RWPE2 (cell line): Measurements from ENCODE around the gene TCAP.
A peak's percentile ranks its signal among the peaks of the same experiment; 100 is the strongest.

ENCODE experiments used
- ATAC-seq: fragments of 200-7000 bp; cut with Tn5 transposase; 3 replicates; pipeline ENCODE4 v1.9.1; 2021; ENCODE audit warnings: low read depth
- DNase-seq: peaks from one replicate; pipeline ENCODE4 v3.0.0-alpha.2; 2020; ENCODE audit warnings: low spot score
- H3K27ac ChIP-seq: fragments of 450-650 bp; 2 replicates; pipeline ENCODE4 v1.5.1; 2017; ENCODE audit warnings: mild to moderate bottlenecking; ENCODE audit not compliant: poor library complexity, severe bottlenecking
- H3K27me3 ChIP-seq: fragments of 250-450 bp; sonication (Bioruptor Pico); 2 replicates; pipeline ENCODE4 v1.5.1; 2021; ENCODE audit warnings: mild to moderate bottlenecking, moderate library complexity; ENCODE audit not compliant: insufficient read depth, poor library complexity, severe bottlenecking
- H3K36me3 ChIP-seq: fragments of 250-450 bp; sonication (Bioruptor Pico); 2 replicates; pipeline ENCODE4 v1.5.1; 2020; ENCODE audit warnings: low read depth, mild to moderate bottlenecking, moderate library complexity
- H3K4me1 ChIP-seq: fragments of 250-450 bp; sonication (Bioruptor Pico); 2 replicates; pipeline ENCODE4 v1.5.1; 2021; ENCODE audit warnings: mild to moderate bottlenecking, moderate library complexity; ENCODE audit not compliant: insufficient read depth, poor library complexity, severe bottlenecking
- H3K4me3 ChIP-seq: fragments of 250-450 bp; sonication (Bioruptor Pico); 2 replicates; pipeline ENCODE4 v1.5.1; 2021; ENCODE audit warnings: mild to moderate bottlenecking, moderate library complexity; ENCODE audit not compliant: severe bottlenecking
- H3K9me3 ChIP-seq: fragments of 250-450 bp; sonication (Bioruptor Pico); 2 replicates; pipeline ENCODE4 v1.5.1; 2021; ENCODE audit warnings: mild to moderate bottlenecking, moderate library complexity; ENCODE audit not compliant: severe bottlenecking
- CTCF ChIP-seq: fragments of 450-650 bp; IDR thresholded peaks from one replicate; pipeline ENCODE4 v1.5.1; 2017; ENCODE audit warnings: mild to moderate bottlenecking, moderate library complexity; ENCODE audit not compliant: poor library complexity, severe bottlenecking

Gene TCAP

GRCh38 chr17:39641883-39642282 is 23.3 kb upstream of the TCAP start:
- no peaks in the 10 kb centered on the region for H3K4me1 ChIP-seq
- no peak overlapping the region for H3K4me3 ChIP-seq
- no peaks in the 10 kb centered on the region for H3K27me3 ChIP-seq
- TF ChIP-seq CTCF: no peak
- H3K9me3 ChIP-seq: no peaks in the 10 kb centered on the region
- no peak overlapping the region for H3K27ac ChIP-seq
- no peak for ATAC-seq
- no peak for DNase-seq
- H3K36me3 ChIP-seq: no peaks in the 10 kb centered on the region

- H3K9me3 ChIP-seq: no peaks in the 10 kb centered on the region
- H3K27ac ChIP-seq: no peak overlapping the region
- no peaks in the 10 kb centered on the region for H3K36me3 ChIP-seq
- no peak for TF ChIP-seq CTCF
- ATAC-seq (no peak), DNase-seq (no peak)
- no peak overlapping the region for H3K4me3 ChIP-seq
- no peaks in the 10 kb centered on the region for H3K4me1 ChIP-seq
- no peaks in the 10 kb centered on the region for H3K27me3 ChIP-seq
Measured at GRCh38 chr17:39642291-39643074, 22.7 kb upstream of the TCAP start.

- Histone ChIP-seq H3K4me3 (no peak overlapping the region), H3K9me3 (no peaks in the 10 kb centered on the region), H3K4me1 (no peaks in the 10 kb centered on the region), H3K36me3 (no peaks in the 10 kb centered on the region), H3K27ac (no peak overlapping the region), H3K27me3 (no peaks in the 10 kb centered on the region)
- ATAC-seq: 0 out of 3 replicates have a peak, but pooled peaks have one; percentile 12
- no peak for TF ChIP-seq CTCF
- no peak for DNase-seq
Measured at GRCh38 chr17:39643271-39643670, 21.9 kb upstream of the TCAP start.

GRCh38 chr17:39647256-39647655 is 17.9 kb upstream of the TCAP start:
- DNase-seq (no peak), ATAC-seq (no peak)
- TF ChIP-seq CTCF: no peak
- no peaks in the 10 kb centered on the region for H3K27me3 ChIP-seq
- H3K4me3 ChIP-seq: no peak overlapping the region
- H3K9me3 ChIP-seq: no peaks in the 10 kb centered on the region
- H3K36me3 ChIP-seq: no peaks in the 10 kb centered on the region
- no peaks in the 10 kb centered on the region for H3K4me1 ChIP-seq
- no peak overlapping the region for H3K27ac ChIP-seq
